Mammary epithelial cell (primary cell): Measurements from ENCODE around the gene ALK.

Experiments used
- CTCF ChIP-seq, 2 donors: IDR thresholded peaks in 1 of 2; conservative IDR thresholded peaks in 1 of 2; 2 replicates each; pipeline ENCODE4 v1.5.1; 2011 to 2012; ENCODE audit warnings: inconsistent platforms in 2 of 2, low read length in 2 of 2, mild to moderate bottlenecking in 2 of 2, control low read depth in 1 of 2, low read depth in 1 of 2; ENCODE audit not compliant: insufficient read depth in 1 of 2; ENCODE audit errors: extremely low read depth in 1 of 2
- EZH2 ChIP-seq: IDR thresholded peaks from 2 replicates; pipeline ENCODE4 v1.6.1; 2012; ENCODE audit warnings: low read length, inconsistent platforms, borderline replicate concordance

- TF ChIP-seq CTCF (conservative IDR thresholded peaks at IDR 0.05 in 1 of 2, IDR thresholded peaks at IDR 0.05 in 1 of 2; ENCODE audit: extremely low read depth in 1 of 2, insufficient read depth in 1 of 2, low read depth in 1 of 2, low read length in 2 of 2), result no peak
- TF ChIP-seq EZH2, result no peak
Measured at GRCh38 chr2:29496198-29496597, 425.2 kb downstream of the ALK start.
